DMS153 treated with DMSO at 0.1 percent for 48 hours (cell line): ENCODE results near the gene SLC25A10.
"Not testable (repeated sequence)": the region's sequence is repeated elsewhere in the genome, so short reads cannot be mapped to it uniquely, and the experiment has no call there.

Experiments
- DNase-seq: peaks from one replicate; lab custom pipeline; 2025; ENCODE audit not compliant: unreplicated experiment; lab: John Stamatoyannopoulos, UW

SLC25A10 gene

DNA sequence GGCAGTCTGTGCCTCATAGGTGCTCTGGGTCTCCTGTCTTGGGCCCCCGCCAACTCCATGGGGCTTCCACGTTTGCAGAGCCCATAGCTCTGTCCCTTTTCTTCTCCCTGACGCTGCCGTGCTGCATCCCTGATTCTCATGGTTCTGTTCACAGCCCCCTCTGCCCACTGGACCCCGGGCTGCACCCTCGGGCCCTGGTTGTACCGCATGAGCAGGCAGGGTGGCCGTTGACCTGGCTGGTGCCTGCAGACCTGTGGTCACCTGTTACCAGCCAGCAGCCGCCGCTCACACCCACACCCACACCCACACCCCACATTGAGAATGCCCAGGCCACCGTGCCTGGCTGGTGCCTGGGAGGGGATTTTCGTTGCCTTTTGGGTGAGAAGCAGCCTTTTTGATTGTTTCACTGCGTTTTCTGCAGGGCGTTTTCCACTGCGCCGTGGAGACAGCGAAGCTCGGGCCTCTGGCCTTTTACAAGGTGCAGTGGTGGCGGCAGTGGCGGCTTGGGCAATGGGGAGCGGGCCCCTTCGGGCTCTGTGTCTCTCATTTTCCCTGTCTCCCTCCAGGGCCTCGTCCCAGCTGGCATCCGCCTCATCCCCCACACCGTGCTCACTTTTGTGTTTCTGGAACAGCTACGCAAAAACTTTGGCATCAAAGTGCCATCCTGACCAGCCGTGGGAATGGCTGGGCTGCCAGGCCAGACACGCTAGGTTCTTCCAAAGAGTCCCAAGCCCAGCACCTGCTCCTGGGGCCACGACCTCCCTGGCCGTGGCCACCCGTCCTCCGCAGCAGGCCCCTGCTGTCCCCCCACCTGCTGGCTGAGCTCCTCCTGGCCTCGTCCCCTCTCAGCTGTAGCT is 7.6 kb downstream of the SLC25A10 start:
- no peak for DNase-seq

DNA sequence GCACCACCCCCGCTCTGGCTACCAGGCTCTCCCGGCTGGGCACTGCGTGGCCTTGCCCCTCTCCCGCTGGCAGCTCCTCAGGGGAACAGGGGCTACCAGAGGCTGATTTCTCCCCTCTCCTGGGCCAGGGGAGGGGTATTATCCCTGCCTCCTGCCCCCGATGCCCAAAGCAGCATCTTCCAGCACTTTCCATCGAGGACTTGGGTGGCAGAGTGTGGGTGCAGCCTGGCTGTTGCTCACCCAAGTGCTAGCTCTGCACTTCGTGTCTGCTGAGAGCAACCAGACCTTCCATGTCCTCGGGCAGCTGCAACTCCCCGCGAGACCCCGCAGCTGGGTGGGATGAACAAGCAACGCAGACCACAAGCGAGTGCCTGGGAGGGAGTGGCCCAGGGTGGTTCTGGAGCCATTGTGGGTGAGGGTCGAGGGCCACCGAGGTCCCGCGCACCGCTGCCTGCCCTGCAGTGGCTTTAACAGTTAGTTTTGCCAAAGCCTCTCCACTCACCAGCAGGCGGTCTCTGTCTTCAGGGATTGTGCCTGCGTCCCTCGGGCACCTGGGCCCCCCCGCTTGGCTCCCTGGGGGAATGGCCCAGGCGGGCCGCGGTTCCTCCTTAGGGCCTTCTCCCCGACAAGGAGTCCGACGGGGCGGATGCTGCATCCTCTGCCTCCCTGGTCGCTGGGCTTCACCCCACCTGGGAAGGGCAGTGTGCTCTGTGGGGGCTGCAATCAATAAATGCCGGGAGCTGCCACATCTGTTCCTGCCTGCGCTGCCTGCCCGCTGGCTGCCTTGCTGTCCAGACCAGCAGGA is 8.4 kb downstream of the SLC25A10 start:
- DNase-seq: no peak

DNA sequence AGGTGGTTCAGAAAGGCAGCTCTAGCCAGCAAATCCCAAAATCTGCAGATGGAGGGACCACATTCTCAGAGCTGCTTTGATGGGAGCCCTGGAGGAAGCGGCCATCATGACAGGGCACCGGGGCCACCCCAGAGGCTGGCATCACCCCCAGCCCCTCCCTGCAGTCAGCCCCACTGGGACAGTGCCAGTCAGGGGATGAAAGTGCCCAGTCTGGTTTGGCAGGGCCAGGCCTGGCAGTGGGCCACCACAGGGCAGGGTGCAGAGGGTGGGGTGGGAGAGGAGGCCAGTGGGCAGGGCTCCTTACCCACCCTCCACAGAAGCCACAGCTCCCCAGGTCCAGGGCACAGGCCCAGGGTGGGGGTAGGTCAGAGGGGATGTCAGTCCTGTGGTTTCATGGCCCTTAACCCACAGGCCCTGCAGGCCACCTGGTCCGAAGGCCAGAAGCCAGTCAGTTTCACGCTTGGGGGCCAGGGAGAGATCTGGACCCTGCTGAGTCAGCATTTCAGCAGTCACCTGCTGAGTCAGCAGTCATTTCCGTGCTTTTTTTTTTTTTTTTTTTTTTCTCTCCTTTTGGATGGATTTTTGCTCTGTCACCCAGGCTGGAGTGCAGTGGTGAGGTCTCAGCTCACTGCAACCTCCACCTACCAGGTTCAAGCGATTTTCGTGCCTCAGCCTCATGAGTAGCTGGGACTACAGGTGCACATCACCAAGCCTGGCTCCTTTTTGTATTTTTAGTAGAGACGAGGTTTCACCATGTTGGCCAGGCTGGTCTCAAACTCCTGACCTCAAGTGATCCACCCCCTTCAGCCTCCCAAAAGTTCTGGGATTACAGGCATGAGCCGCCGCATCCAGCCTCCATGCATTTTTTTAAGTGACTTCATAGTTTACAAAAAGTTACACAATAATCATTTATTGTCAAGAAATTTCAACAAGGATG is 10.4 kb downstream of the SLC25A10 start:
- no peak for DNase-seq

DNA sequence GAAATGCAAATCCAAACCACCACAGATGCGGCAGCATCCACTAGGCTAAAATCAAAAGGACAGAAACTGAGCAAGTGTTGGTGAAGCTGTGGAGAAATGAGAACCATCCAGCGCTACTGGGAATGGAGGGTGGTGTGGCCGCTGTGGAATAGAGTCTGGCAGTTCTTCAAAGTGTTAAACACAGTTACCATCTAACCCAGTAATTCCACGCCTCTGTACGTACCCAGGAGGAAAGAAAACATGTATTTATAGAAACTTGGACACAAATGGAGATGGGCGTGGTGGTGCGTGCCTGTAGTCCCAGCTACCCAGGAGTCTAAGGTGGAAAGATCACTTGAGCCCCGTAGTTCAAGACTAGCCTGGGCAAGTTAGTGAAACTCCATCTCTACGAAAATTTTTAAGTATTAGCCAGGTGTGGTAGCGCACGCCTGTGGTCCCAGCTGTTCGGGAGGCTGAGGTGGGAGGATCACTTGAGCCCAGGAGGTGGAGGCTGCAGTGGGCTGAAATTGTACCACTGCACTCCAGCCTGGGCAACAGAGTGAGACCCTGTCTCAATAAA is 11.6 kb downstream of the SLC25A10 start:
- no peak for DNase-seq

DNA sequence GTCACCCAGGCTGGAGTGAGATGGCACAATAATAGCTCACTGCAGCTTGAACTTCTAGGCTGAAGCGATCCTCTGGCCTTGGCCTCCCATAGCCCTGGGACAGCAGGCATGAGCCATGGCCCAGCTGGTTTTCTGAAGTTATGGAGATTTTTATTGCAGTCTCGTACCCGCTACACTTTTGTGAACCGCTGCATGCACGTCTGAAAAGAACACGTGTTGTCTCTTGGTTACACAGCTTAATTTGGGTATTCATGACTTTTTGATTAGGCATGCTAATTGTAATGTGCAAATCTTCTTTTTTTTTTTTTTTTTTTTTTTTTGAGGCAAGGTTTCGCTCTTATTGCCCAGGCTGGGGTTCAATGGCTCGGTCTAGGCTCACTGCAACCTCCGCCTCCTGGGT is 13.4 kb downstream of the SLC25A10 start:
- DNase-seq: no peak

DNA sequence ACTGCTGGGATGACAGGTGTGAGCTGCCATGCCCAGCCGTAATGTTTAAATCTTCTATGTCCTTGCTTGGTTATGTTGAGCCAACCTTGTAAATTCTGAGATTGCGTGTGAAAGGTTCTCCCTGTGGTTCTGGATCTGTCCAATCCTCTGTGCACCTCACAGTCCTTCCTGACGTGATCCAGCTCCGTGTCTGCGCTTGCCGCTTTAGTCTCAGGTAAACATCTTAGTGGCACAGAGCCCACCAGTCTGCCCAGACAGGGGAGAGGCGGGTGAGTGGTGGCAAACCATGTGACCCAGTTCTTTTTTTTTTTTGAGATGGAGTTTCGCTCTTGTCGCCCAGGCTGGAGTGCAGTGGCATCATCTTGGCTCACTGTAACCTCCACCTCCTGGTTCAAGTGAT is 13.9 kb downstream of the SLC25A10 start:
- DNase-seq: no peak

DNA sequence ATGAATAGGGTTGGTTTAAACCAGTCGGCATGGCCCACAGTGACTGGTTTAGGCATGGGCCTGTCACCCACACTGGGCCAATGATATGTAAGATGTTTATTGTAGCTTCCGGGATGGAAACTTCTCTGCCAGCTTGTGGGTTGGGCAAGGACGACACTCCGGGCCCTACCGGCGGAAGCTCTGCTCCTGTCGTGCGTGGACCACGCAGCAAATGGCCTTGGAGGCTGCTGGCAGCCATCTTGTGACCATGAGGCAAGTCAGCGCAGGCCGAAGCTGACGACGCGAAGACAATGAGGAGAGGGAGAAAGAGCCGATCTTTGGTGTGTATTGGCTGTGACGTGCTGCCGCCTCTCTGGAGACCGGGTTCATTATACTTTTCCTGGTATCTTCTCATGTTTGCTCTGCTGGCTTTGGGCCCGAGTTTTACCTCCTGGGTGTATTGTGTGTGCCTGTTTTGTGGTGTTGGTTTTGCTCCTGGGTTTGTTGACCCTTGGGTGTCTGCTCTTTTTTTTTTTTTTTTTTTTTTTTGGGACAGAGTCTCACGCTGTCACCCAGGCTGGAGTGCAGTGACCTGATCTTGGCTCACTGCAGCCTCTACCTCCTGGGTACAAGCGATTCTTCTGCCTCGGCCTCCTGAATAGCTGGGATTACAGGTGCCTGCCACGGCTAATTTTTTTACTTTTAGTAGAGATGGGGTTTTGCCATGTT is 15.4 kb downstream of the SLC25A10 start:
- peak; percentile 87 for DNase-seq

DNA sequence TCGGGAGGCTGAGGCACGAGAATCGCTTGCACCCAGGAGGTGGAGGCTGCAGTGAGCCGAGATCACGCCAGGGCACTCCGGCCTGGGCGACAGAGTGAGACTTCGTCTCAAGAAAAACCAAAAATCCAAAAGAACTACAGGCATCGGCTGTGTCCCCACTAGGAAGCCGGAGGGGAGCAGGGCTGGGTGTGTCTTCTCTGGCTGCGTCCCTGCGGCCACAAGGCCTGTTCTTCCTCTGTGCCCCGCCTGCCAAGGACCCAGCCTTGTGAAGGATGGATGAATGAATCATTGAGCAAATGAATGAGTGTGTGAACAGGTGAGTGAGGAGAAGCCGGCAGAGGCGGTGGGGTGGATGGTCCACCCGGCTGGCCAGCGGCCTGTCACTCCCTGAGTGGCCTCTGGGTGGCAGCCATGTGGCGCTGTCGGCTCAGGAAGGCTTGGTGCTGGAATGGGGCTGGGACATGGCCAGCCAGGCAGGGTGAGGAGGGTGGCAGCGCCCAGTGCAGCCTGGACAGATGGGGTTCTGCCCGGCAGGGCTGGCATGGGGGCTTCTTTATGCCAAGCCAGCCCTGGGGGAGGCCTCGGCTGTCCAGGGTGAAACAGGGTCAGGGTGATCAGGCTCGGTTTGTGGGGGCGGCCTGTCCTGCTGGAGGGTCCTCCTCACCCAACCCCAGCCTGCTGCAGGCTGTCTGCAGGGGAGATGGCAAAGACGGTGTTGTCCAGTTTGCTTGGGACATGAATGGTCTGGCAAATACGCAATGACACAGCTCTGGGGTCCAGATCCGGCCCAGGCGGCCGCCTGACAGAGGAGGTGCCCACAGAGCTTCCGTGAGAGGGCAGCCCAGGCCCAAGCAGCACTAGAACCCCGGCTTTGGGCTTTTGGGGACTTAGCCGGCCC is 21.7 kb downstream of the SLC25A10 start:
- DNase-seq: peak; percentile 59

DNA sequence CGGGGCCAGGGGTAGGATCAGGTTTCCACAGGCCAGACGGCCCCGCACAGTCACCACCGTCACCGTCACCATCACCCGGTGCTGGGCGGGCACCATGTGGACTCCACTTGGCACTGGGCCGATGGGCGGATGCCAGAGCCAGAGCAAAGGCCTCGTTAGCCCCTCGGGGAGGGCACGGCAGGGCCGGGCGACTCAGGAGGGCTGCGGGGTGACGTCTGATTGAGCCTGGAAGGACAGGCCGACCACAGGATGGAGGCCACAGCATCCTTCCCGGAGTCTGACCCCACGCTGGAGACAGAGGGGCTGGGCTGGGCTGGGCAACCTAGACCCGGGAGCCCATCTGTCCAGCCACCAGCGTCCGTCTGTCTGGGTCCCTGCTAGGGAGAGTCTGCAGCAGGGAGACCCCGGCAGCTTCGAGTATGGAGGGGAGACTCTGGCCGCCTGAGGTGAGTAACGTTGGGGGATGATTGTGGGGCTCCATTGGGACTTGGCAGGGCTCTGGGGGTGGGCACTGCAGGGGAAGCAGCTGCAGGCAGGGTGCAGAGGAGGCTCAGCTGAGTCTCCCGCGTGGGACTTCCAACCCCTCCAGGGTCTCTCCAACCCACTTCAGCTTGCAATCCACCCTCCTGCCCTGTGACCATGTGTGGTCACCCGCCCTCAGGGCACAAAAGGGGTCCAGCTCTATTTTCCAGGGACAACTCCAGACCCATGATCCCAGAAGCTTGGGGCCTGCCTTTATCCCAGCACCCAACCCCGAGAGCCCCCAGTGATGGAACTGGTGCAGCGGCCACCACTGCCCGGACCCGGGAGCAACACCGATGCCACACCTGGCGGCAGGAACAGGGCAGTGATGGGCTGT is 22.6 kb downstream of the SLC25A10 start:
- no peak for DNase-seq

DNA sequence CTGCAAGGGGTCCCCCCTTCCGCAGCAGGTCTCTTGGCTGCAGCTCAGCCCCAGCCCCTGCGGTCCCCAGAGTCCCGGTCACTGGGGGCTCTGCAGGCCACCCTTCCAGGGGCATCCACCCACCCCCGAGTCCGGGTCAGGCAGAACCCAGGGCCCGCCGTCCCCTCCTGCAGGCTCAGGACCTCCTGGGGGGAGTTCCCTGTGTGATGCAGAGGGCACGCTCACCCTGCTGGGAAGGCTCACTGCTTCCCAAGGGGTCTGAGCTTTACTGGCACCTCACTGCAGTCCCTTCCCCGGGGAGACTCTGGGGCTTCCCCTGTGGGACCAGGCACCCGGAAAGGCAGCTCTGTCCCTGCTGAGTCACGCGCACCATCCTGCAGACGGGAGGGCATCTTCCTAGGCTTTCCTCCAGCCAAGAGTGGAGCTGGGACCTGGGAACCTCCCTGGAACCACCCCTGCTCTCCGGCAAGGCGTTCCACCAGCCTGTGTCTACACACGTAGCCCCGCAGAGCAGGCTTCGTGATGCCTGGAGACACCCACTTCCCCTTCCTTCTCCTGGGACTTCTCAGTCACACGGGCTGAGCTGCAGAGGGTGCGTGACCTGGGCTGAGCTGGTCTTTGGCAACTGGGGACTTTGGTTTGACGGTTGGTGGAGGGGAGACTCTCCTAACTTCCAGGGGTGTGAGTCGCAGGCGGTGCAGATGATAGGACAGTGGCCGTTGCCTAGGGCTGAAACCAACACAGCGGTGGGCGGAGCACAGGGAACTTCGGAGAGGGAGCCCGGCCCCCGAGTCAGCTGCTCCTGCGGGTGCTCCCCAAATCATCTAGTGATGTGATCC is 23.4 kb downstream of the SLC25A10 start:
- DNase-seq: no peak

DNA sequence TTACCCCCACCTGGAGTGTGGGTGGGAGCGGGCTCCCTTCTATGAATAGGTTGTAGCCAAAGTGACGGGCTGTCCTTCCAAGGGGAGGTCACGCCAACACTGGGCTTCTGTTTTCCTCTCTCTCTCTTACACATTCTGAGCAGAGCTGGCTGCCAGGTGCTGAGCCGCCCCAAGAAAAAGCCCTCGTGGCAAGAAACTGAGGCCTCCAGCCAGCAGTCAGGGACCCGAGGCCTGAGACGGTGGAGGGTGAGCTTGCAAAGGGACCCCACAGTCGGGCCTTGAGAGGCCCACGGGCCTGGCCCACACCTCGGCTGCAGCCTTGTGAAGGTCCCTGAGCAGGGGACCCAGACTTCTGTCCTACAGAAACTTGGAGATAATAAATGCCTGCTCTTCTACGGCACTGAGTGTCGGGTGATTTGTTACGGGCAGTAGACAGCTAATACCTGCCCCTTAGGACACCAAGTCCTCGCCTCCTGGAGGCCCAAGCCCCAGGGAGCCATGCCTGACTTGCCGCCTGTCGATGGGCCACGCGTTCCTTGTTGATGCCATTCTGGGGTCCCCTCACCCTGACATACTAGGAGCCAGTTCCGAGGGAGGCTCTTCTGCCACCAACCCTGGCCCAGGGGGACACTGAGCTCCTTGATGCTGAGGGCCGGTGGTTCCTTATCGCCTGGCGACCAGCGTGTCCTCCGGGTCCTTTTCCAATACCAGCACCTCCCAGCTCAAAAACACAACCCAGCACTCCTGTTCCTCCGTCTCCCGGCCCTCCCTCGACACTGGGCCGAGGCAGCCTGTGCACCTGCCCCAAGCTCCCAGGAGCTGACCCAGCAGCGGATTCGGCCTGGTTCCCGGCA is 26.1 kb downstream of the SLC25A10 start:
- DNase-seq: no peak

DNA sequence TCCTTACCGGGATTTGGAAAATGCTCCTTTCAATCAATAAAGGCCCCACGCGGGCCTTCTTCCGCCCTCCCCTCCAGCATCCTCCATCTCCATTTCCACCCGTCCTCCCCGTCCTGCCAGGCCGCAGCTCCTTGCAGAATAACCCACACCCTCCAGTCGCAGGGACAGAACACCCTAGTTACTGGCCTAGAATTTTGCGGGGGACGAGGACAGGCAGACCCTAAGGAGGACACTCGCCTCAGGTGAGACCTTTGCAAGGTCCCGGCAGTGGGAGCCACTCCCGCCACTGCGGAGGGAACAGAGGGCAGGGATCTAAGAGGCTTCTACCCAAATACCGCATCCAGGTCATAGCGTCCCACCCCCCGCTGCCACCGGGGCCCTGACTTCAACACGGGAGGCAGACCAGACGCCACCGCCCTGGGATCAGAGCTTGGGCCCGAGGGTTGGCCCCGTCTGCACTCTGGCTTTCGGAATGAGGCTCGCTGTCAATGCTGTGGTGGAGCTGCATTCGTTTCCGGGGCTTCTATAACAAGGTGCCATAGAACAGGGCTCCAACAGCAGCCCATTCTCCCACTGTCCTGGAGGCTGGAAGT is 26.8 kb downstream of the SLC25A10 start:
- no peak for DNase-seq

DNA sequence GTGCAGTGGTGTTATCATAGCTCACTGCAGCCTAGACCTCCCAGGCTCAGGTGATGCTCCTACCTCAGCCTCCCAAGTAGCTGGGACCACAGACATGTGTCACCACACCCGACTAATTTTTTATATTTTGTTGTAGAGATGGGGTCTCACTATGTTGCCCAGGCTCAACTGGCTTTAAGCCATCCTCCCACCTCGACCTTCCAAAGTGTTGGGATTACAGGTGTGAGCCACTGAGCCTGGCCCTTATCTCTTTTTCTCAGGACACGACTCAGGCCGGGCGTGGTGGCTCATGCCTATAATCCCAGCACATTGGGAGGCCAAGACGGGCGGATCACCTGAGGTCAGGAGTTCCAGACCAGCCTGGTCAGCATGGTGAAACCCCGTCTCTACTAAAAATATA is 27.5 kb downstream of the SLC25A10 start:
- not testable (repeated sequence) for DNase-seq

DNA sequence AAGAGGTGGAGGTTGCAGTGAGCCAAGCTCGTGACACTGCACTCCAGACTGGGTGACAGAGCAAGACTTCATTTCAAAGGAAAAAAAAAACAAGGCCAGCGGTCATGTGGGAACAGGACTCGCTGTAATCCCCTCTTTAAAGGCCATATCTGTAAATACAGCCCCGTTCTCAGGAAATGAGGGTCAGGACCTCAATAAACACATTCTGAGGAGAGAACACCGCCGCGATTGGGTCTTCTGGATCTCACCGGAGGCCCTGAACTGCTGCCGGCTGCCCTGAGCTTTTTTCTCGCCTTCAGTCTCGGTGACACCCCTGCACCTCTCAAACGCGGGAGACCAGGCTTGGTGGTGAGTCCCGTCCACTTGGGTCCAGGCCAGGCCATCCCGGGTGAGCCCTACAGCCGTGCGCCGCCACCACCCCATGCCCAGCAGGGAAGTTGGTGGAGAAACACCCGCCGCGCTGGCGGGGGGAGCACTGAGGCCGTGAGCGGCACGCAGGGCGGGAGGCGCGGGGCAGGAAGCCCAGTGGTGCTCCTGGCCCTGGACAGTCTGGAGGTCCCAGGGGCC is 28.4 kb downstream of the SLC25A10 start:
- DNase-seq: no peak

DNA sequence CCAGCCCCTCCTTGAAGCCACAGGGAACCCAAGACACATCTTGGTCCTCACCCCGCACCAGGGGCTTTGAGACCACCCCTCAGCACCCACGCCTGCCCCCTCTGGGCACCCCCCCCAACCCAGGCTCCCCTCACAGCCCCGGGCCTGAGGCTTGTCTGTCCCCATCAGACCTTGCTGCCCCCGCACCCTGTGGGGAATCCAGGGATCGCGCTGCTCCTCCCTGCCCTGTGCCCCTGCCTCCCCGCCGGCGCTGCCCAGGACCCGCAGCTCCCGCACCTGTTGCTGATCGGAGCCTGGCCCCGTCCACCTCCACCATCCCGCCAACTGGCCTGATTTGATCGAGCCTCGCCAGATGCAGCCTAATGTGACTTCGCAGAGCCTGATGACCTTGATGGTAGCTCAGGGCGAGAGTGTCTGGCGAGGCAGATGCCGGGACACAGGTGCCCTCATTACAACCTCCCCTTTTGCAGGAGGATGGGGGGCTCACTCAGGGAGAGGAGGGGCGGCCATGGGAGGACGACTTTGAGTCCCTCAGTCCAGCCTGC is 29.0 kb downstream of the SLC25A10 start:
- no peak for DNase-seq
